Cardiac fibroblast (primary cell): ENCODE measurements around the gene PLEKHG3.

ENCODE experiments used
- DNase-seq, 2 donors: peaks; one replicate each; pipeline versions ENCODE4 v3.0.0 to v3.0.0-alpha.2; 2010; ENCODE audit warnings: low read depth in 2 of 2
- H3K4me3 ChIP-seq, 2 donors: replicated peaks in 1 of 2; 1 replicate in 1 of 2; 2 replicates in 1 of 2; pipeline ENCODE4 v1.5.1; 2011; ENCODE audit warnings: low read depth in 2 of 2, low read length in 2 of 2, mild to moderate bottlenecking in 2 of 2, moderate library complexity in 1 of 2
- TF ChIP-seq, protein P1 (sequence below): IDR thresholded peaks from one replicate; pipeline ENCODE4 v1.5.1; 2011; ENCODE audit warnings: low read depth, mild to moderate bottlenecking, low read length, inconsistent platforms

PLEKHG3 gene

DNA sequence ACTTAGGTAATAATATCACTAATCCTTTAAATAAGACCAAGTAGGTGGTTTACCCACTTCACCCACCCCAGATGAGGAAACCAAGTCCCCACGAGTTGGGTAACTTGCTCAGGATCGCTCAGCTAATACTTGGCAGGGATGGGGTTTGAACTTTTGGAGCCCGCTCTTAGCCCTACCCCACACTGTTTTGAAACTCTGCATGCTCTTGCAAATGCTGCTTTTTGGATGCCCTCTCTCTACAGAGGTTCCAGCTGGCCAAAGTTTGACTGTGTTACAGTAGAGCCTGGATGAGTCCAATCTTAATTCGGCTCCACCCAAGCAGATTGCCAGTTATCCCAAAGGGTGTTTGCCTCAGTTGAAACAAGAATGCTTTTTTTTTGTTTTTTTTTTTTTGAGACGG is 6.8 kb downstream of the PLEKHG3 start:
- TF ChIP-seq, protein P1, sequence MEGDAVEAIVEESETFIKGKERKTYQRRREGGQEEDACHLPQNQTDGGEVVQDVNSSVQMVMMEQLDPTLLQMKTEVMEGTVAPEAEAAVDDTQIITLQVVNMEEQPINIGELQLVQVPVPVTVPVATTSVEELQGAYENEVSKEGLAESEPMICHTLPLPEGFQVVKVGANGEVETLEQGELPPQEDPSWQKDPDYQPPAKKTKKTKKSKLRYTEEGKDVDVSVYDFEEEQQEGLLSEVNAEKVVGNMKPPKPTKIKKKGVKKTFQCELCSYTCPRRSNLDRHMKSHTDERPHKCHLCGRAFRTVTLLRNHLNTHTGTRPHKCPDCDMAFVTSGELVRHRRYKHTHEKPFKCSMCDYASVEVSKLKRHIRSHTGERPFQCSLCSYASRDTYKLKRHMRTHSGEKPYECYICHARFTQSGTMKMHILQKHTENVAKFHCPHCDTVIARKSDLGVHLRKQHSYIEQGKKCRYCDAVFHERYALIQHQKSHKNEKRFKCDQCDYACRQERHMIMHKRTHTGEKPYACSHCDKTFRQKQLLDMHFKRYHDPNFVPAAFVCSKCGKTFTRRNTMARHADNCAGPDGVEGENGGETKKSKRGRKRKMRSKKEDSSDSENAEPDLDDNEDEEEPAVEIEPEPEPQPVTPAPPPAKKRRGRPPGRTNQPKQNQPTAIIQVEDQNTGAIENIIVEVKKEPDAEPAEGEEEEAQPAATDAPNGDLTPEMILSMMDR: no peak
- no peak for DNase-seq
- no peak overlapping the region for H3K4me3 ChIP-seq

GRCh38 chr14:64713677-64714076 is 9.5 kb downstream of the PLEKHG3 start:
- DNase-seq: no peak
- TF ChIP-seq, protein P1: no peak
- no peak overlapping the region for H3K4me3 ChIP-seq

DNA sequence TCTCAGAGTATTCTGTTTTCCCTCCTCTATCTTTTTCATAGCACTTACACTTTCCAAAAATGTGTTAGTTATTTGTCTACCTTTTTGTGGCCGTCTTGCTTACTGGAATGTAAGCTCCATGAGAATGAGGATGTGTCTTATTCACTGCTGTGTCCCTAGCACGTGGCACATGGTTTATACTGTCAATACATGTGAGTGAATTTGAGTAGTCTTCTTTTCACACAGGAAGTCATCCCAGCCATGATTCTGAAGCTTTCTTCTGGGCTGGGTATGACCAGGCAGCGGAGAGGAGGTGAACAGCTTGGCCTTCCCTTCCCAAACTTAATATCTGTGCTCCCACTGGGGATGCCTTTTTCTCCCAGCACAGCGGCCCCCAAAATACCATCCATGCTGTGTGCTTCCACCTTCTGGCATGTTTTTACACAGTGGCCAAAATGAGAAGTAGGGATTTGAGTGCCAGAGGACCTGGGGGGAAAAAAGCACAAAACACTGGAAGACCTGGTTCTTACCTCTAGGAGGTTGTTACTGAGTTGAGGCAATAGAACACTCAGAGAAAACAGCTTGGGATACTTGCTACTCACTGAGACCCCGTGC is 10.3 kb downstream of the PLEKHG3 start:
- TF ChIP-seq, protein P1: no peak

DNA sequence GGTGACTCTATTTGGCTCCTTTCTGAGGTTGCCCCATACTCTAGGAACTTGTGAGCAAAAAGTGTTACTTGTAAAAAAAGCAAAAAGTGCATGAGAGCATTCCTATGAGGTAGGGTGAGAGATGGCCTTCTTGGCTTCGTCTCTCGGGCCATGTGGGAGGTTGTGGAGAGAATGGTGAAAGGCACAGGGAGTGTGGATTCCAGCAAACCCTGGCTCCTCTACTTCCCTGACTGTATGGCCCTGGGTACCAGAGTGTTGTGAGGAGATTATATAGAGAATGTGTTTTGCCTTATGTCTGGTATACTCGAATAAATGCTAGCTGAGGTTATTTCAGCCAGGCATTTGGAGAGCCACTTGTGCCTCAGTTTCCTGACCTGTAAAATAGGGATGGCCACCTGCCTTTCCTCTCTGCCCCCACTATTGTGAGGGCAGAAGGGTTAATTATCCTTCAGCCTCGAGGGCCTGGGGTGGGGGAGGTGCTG is 11.0 kb downstream of the PLEKHG3 start:
- TF ChIP-seq, protein P1: no peak
- H3K4me3 ChIP-seq: no peak overlapping the region
- DNase-seq: no peak

More for the DNA sequence above, 10.3 kb downstream of the PLEKHG3 start:
- H3K4me3 ChIP-seq: no peak overlapping the region
- DNase-seq: no peak

- no peak for DNase-seq
- TF ChIP-seq, protein P1: no peak
- no peak overlapping the region for H3K4me3 ChIP-seq
Measured at GRCh38 chr14:64715628-64716412, 11.6 kb downstream of the PLEKHG3 start.

DNA sequence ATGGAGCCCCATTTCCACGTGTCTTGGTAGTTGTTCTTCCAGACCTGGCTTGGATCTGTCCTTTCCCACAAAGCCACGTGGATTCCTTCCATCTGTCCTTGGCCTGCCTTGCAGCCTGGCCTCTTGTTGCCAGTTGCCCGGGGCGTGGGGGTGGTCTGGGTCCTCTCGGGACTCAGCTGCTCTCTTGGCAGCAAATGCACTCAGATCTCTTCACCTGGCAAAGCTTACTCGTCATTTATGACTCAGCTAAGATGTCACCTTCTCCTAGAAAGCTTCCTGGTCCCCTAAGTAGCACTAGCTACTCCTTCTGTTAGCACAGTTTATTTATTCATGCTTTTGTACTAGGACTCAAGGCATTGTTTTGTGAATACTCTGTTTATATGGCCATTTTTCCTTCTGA is 13.6 kb downstream of the PLEKHG3 start:
- no peak for DNase-seq
- H3K4me3 ChIP-seq: no peak overlapping the region
- TF ChIP-seq, protein P1: no peak
